Endothelial cell of umbilical vein (primary cell): ENCODE measurements around the gene E2F2. TPM values are rescaled to one million over a fixed set of nuclear protein-coding genes. Genes with fewer than 3 reads are reported as not detected.

Source experiments
- BruUV-seq: library from RNA; stranded (reverse); fragments of 400-500 nt; replicated peaks from 2 replicates; lab custom pipeline; 2021; lab: Mats Ljungman, UMichigan
- CTCF ChIA-PET: fragments of 300-600, 350-600 bp; sonication (Branson Sonifier 250); formaldehyde crosslinking; loops from one replicate; lab custom pipeline; 2021; ENCODE audit warnings: antibody characterized with exemption, inconsistent platforms; lab: Charles Lee
- POLR2A ChIA-PET: fragments of 300-600, 350-600 bp; sonication (Branson Sonifier 250); formaldehyde crosslinking; loops from one replicate; lab custom pipeline; 2021; ENCODE audit warnings: antibody characterized with exemption, inconsistent platforms; lab: Charles Lee
- DNase-seq: peaks from one replicate; pipeline ENCODE4 v3.0.0-alpha.2; 2011; ENCODE audit warnings: low read depth, low spot score
- FAIRE-seq: peaks from 2 replicates; lab custom pipeline; 2011; peaks lifted over from hg19 to GRCh38; lab: Jason Lieb, UNC
- H2AFZ ChIP-seq: 2 replicates; pipeline ENCODE4 v1.6.0; 2012; ENCODE audit warnings: low read depth, low read length, control low read depth, inconsistent platforms
- H3K27ac ChIP-seq: 2 replicates; pipeline ENCODE4 v1.5.1; 2011; ENCODE audit warnings: low read depth, mild to moderate bottlenecking, control low read depth, low read length, moderate library complexity; ENCODE audit not compliant: insufficient read depth
- H3K27me3 ChIP-seq, 2 experiments: 2 replicates each; pipeline versions ENCODE4 v1.6.0 to v1.6.1; 2011; ENCODE audit warnings: low read length in 2 of 2, mixed read lengths in 1 of 2; ENCODE audit not compliant: control insufficient read depth in 2 of 2, insufficient read depth in 2 of 2
- H3K36me3 ChIP-seq, 2 experiments: 2 replicates in 1 of 2; 3 replicates in 1 of 2; pipeline ENCODE4 v1.5.1; 2011; ENCODE audit warnings: low read length in 2 of 2, mild to moderate bottlenecking in 1 of 2, moderate library complexity in 1 of 2; ENCODE audit not compliant: control insufficient read depth in 2 of 2, insufficient read depth in 2 of 2; ENCODE audit errors: extremely low read depth in 1 of 2
- H3K4me1 ChIP-seq: 3 replicates; pipeline ENCODE4 v1.5.1; 2011; ENCODE audit warnings: mild to moderate bottlenecking, low read length; ENCODE audit not compliant: control insufficient read depth, insufficient read depth; ENCODE audit errors: extremely low read depth
- H3K4me2 ChIP-seq: 2 replicates; pipeline ENCODE4 v1.6.1; 2011; ENCODE audit warnings: low read length, control low read depth, mixed read lengths; ENCODE audit not compliant: insufficient read depth
- H3K4me3 ChIP-seq, 3 experiments: fragments of 200-600 bp in 1 of 3; sonication (generic), shearing (Covaris generic) in 1 of 3; replicated peaks in 1 of 3; 2 replicates each; pipeline ENCODE4 v1.5.1; 2011 to 2016; ENCODE audit warnings: control low read depth in 3 of 3, low read length in 3 of 3, mild to moderate bottlenecking in 2 of 3, inconsistent platforms in 1 of 3, low read depth in 1 of 3, moderate library complexity in 1 of 3; ENCODE audit not compliant: insufficient read depth in 1 of 3
- H3K79me2 ChIP-seq: 2 replicates; pipeline ENCODE4 v1.6.0; 2012; ENCODE audit warnings: low read length, inconsistent platforms; ENCODE audit not compliant: control insufficient read depth, insufficient read depth
- H3K9ac ChIP-seq: replicated peaks from 2 replicates; pipeline ENCODE3; 2011; ENCODE audit warnings: low read length, control low read depth; ENCODE audit not compliant: insufficient read depth; ENCODE audit errors: extremely low read depth
- H3K9me1 ChIP-seq: replicated peaks from 3 replicates; pipeline ENCODE4 v1.6.0; 2011; ENCODE audit warnings: mild to moderate bottlenecking, low read length; ENCODE audit not compliant: control insufficient read depth, insufficient read depth; ENCODE audit errors: extremely low read depth
- H3K9me3 ChIP-seq: replicated peaks from 2 replicates; pipeline ENCODE4 v1.5.1; 2012; ENCODE audit warnings: low read length, inconsistent platforms; ENCODE audit not compliant: control insufficient read depth, insufficient read depth
- H4K20me1 ChIP-seq: replicated peaks from 2 replicates; pipeline ENCODE3; 2011; ENCODE audit warnings: mild to moderate bottlenecking, low read length; ENCODE audit not compliant: control insufficient read depth, insufficient read depth; ENCODE audit errors: extremely low read depth
- EZH2 ChIP-seq: IDR thresholded peaks from 2 replicates; pipeline ENCODE4 v1.6.1; 2012; ENCODE audit warnings: borderline replicate concordance, low read depth, mild to moderate bottlenecking, moderate library complexity, low read length, inconsistent platforms; ENCODE audit not compliant: severe bottlenecking
- FOS ChIP-seq: IDR thresholded peaks from 2 replicates; pipeline ENCODE4 v1.6.1; 2011; ENCODE audit warnings: mild to moderate bottlenecking, low read length, moderate library complexity, borderline replicate concordance; ENCODE audit not compliant: insufficient read depth
- GATA2 ChIP-seq: IDR thresholded peaks from 2 replicates; pipeline ENCODE4 v1.7.0; 2011; ENCODE audit warnings: low read depth, mild to moderate bottlenecking, moderate library complexity, mixed read lengths, low read length; ENCODE audit not compliant: insufficient read length, insufficient read depth
- JUN ChIP-seq: IDR thresholded peaks from 2 replicates; pipeline ENCODE4 v1.6.1; 2011; ENCODE audit warnings: borderline replicate concordance, low read depth; ENCODE audit not compliant: insufficient read length, insufficient read depth
- MYC ChIP-seq: IDR thresholded peaks from one replicate; pipeline ENCODE4 v1.6.1; 2011; ENCODE audit warnings: mild to moderate bottlenecking, low read depth, low read length
- POLR2A ChIP-seq: IDR thresholded peaks from 2 replicates; pipeline ENCODE4 v1.6.1; 2012; ENCODE audit warnings: low read depth, mild to moderate bottlenecking, control low read depth, low read length
- POLR2AphosphoS5 ChIP-seq: IDR thresholded peaks from 2 replicates; pipeline ENCODE4 v1.6.1; 2012; ENCODE audit warnings: low read depth, mild to moderate bottlenecking, control low read depth, low read length, moderate library complexity; ENCODE audit not compliant: insufficient read depth
- dilution Hi-C: fragments of 300-500 bp; cut with MboI; formaldehyde crosslinking; loops from one replicate; pipeline ENCODE4 v1.15.0; 2019; ENCODE audit warnings: low sequenced_read_pairs; ENCODE audit not compliant: extremely low pct_ligation_motif_present
- intact Hi-C: fragments of 100-400 bp; cut with micrococcal nuclease; formaldehyde crosslinking; loops from one replicate; pipeline ENCODE4 v1.10.0; 2022
- polyA plus RNA-seq, 4 experiments: library from polyadenylated mRNA; depleted of rRNA in 3 of 4; stranded (reverse) in 3 of 4; unstranded in 1 of 4; fragments of >200 nt; gene quantifications; 2 replicates each; pipeline versions ENCODE4 v1.2.1 to v1.2.3, GENCODE V29; 2011 to 2012; ENCODE audit warnings: missing spikeins in 1 of 4
- total RNA-seq: library from RNA; stranded (reverse); gene quantifications from 2 replicates; pipeline ENCODE4 v1.2.3, GENCODE V29; 2021
- TF ChIP-seq, protein P1 (sequence below): IDR thresholded peaks from 2 replicates; pipeline ENCODE4 v1.6.1; 2011; ENCODE audit not compliant: insufficient read depth, insufficient read length
- TF ChIP-seq, protein P2 (sequence below), 2 donors: IDR thresholded peaks; 1 replicate in 1 of 2; 2 replicates in 1 of 2; pipeline ENCODE4 v1.5.1; 2011; ENCODE audit warnings: low read length in 2 of 2, mild to moderate bottlenecking in 2 of 2, moderate library complexity in 2 of 2, control low read depth in 1 of 2, inconsistent platforms in 1 of 2, low read depth in 1 of 2; ENCODE audit not compliant: insufficient read depth in 1 of 2; ENCODE audit errors: extremely low read depth in 1 of 2

The E2F2 gene
- total and polyA plus RNA-seq, 2 donors (not counting 3 experiments of a cell fraction or from before 2014, with no cell fraction given): 1.1 to 5.6 TPM

DNA sequence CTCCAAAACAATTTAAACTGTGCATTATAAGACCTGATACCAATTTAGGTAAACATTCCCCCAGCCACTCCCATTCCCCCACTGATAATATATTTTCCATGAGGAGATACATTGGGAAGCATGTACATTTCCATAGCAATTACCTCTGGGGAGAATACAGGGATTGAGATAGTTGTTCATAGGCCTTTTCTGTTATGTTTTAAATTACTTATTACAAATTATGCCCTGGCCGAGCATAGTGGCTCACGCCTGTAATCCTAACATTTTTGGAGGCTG is 51.4 kb downstream of the E2F2 start:
- Histone ChIP-seq H3K9me3 (no peaks in the 10 kb centered on the region), H3K9ac (no peak overlapping the region), H2AFZ (no peak overlapping the region), H3K4me2 (no peak overlapping the region), H3K79me2 (no peaks in the 10 kb centered on the region), H3K27me3 (no peaks in the 10 kb centered on the region), H3K9me1 (no peaks in the 10 kb centered on the region), H3K36me3 (no peaks in the 10 kb centered on the region), H3K4me3 (no peak overlapping the region), H3K27ac (no peak overlapping the region), H4K20me1 (no peaks in the 10 kb centered on the region), H3K4me1 (peaks cover 5% of the 10 kb centered on the region)
- BruUV-seq: no TSS peak
- dilution Hi-C loops (no loop called here), intact Hi-C loops (no loop called here)
- no peak for DNase-seq
- no peak for FAIRE-seq
- ChIA-PET CTCF (interaction anchor here (0.8 kb wide), 1 partner anchor 17 kb away, joined by 3 read pairs; no protein-coding TSS in a partner anchor), POLR2A (no interaction called here)
- TF ChIP-seq, protein P1, sequence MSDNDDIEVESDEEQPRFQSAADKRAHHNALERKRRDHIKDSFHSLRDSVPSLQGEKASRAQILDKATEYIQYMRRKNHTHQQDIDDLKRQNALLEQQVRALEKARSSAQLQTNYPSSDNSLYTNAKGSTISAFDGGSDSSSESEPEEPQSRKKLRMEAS: no peak
- TF ChIP-seq JUN (no peak), GATA2 (no peak), FOS (no peak), EZH2 (no peak), MYC (no peak), POLR2AphosphoS5 (no peak), POLR2A (no peak)
- TF ChIP-seq, protein P2, sequence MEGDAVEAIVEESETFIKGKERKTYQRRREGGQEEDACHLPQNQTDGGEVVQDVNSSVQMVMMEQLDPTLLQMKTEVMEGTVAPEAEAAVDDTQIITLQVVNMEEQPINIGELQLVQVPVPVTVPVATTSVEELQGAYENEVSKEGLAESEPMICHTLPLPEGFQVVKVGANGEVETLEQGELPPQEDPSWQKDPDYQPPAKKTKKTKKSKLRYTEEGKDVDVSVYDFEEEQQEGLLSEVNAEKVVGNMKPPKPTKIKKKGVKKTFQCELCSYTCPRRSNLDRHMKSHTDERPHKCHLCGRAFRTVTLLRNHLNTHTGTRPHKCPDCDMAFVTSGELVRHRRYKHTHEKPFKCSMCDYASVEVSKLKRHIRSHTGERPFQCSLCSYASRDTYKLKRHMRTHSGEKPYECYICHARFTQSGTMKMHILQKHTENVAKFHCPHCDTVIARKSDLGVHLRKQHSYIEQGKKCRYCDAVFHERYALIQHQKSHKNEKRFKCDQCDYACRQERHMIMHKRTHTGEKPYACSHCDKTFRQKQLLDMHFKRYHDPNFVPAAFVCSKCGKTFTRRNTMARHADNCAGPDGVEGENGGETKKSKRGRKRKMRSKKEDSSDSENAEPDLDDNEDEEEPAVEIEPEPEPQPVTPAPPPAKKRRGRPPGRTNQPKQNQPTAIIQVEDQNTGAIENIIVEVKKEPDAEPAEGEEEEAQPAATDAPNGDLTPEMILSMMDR (IDR thresholded peaks at IDR 0.05; ENCODE audit: extremely low read depth in 1 of 2, insufficient read depth in 1 of 2, low read depth in 1 of 2, low read length in 2 of 2): no peak
